Measurements from ENCODE around the gene CPNE5. TPM values are rescaled to one million over a fixed set of nuclear protein-coding genes. Genes with fewer than 3 reads are reported as not detected.

CPNE5 gene
- total and polyA plus RNA-seq, 9 of the 15 experiments (the other 6 are each of a cell fraction or from before 2014, with no cell fraction given) = 0.14 to 1.0 (median 0.46) TPM; not detected in 2

GRCh38 chr6:36862164-36862847 is 23.1 kb upstream of the CPNE5 start (continued):
- TF ChIP-seq YBX1 (IDR thresholded peaks at IDR 0.05) (no peak), POLR3A (IDR thresholded peaks at IDR 0.05; ENCODE audit: borderline replicate concordance, extremely low read depth, insufficient read depth, insufficient read length) (no peak), ZNF324 (CRISPR knock-in tag; IDR thresholded peaks at IDR 0.05) (no peak), MTA2 (IDR thresholded peaks at IDR 0.05; ENCODE audit: low read depth) (peak; percentile 58; the same call in 1 of the 2 replicates), CTCF (IDR thresholded peaks at IDR 0.05 in 2 of 3, conservative IDR thresholded peaks at IDR 0.05 in 1 of 3; ENCODE audit: insufficient read depth in 2 of 3, low read depth in 1 of 3, low read length in 3 of 3) (no peak), ZFP36 (IDR thresholded peaks at IDR 0.05; ENCODE audit: low read depth, low read length, partially characterized antibody) (peak; percentile 66), ZNF134 (CRISPR knock-in tag; conservative IDR thresholded peaks at IDR 0.05) (0 out of 2 replicates have a peak, but pooled peaks have one; percentile 27), BRD9 (IDR thresholded peaks at IDR 0.05; ENCODE audit: low read depth, partially characterized antibody) (peak; percentile 68), MYBL2 (IDR thresholded peaks at IDR 0.05; ENCODE audit: low read depth) (no peak), MYBL2 (CRISPR knock-in tag; IDR thresholded peaks at IDR 0.05; ENCODE audit: borderline replicate concordance) (no peak), ZKSCAN3 (CRISPR knock-in tag; IDR thresholded peaks at IDR 0.05) (no peak), IRF9 (tag; IDR thresholded peaks at IDR 0.05) (peak; percentile 63; the same call in 1 of the 2 replicates), KDM1A (IDR thresholded peaks at IDR 0.05) (peak; percentile 88 to 92), CHAMP1 (IDR thresholded peaks at IDR 0.05) (peak; percentile 31; the same call in 1 of the 2 replicates), SUPT5H (IDR thresholded peaks at IDR 0.05) (no peak)
- TF ChIP-seq, protein P1, sequence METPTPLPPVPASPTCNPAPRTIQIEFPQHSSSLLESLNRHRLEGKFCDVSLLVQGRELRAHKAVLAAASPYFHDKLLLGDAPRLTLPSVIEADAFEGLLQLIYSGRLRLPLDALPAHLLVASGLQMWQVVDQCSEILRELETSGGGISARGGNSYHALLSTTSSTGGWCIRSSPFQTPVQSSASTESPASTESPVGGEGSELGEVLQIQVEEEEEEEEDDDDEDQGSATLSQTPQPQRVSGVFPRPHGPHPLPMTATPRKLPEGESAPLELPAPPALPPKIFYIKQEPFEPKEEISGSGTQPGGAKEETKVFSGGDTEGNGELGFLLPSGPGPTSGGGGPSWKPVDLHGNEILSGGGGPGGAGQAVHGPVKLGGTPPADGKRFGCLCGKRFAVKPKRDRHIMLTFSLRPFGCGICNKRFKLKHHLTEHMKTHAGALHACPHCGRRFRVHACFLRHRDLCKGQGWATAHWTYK (CRISPR knock-in tag; IDR thresholded peaks at IDR 0.05) = peak; percentile 86
- TF ChIP-seq, protein P2, sequence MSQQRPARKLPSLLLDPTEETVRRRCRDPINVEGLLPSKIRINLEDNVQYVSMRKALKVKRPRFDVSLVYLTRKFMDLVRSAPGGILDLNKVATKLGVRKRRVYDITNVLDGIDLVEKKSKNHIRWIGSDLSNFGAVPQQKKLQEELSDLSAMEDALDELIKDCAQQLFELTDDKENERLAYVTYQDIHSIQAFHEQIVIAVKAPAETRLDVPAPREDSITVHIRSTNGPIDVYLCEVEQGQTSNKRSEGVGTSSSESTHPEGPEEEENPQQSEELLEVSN (IDR thresholded peaks at IDR 0.05; ENCODE audit: borderline replicate concordance in 1 of 2, extremely low read depth in 1 of 2, insufficient read depth in 1 of 2, insufficient read length in 1 of 2, low read depth in 1 of 2, low read length in 1 of 2, poor library complexity in 1 of 2, severe bottlenecking in 1 of 2) = peak in 1 of 2 experiments; percentile 28
- TF ChIP-seq, protein P3, sequence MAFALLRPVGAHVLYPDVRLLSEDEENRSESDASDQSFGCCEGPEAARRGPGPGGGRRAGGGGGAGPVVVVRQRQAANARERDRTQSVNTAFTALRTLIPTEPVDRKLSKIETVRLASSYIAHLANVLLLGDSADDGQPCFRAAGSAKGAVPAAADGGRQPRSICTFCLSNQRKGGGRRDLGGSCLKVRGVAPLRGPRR (CRISPR knock-in tag; IDR thresholded peaks at IDR 0.05) = no peak
